Adrenal gland (tissue), 12 donors: ENCODE data around the gene CTNND2. TPM values are rescaled to one million over a fixed set of nuclear protein-coding genes. Genes with fewer than 3 reads are reported as not detected.

ENCODE experiments used
- DNase-seq, 7 donors: peaks; one replicate each; pipeline ENCODE4 v3.0.0-alpha.2; 2019 to 2020
- H3K27ac ChIP-seq, 5 donors: fragments of 200-600 bp; sonication (generic) in 4 of 5; 1 replicate in 3 of 5; 2 replicates in 2 of 5; pipeline versions ENCODE4 v1.5.1 to v1.8.0; 2016 to 2020; ENCODE audit warnings: mild to moderate bottlenecking in 1 of 5
- H3K27me3 ChIP-seq: fragments of 200-600 bp; 2 replicates; pipeline ENCODE4 v1.8.0; 2021
- H3K36me3 ChIP-seq, 2 donors: fragments of 200-600 bp; replicated peaks in 1 of 2; 1 replicate in 1 of 2; 2 replicates in 1 of 2; pipeline versions ENCODE4 v1.5.1 to v1.8.0; 2018 to 2022
- H3K4me1 ChIP-seq, 2 donors: fragments of 200-600 bp; replicated peaks in 1 of 2; 1 replicate in 1 of 2; 2 replicates in 1 of 2; pipeline versions ENCODE4 v1.5.1 to v1.8.0; 2018 to 2021
- H3K4me3 ChIP-seq, 4 donors: fragments of 200-600 bp; sonication (generic) in 3 of 4; one replicate each; pipeline ENCODE4 v1.5.1; 2016 to 2018
- H3K9me3 ChIP-seq, 3 donors: fragments of 200-600 bp; sonication (generic) in 1 of 3; replicated peaks in 1 of 3; 1 replicate in 2 of 3; 2 replicates in 1 of 3; pipeline versions ENCODE4 v1.5.1 to v1.8.0; 2016 to 2021
- POLR2A ChIP-seq, 2 donors: fragments of 450-650 bp; IDR thresholded peaks; one replicate each; pipeline ENCODE4 v1.6.1; 2017; ENCODE audit warnings: antibody characterized with exemption in 2 of 2, mild to moderate bottlenecking in 2 of 2, moderate library complexity in 1 of 2
- WGBS, 4 donors: extraction: QIAGEN DNeasy Blood & Tissue Kit in 2 of 4; methylation state at CpG; one replicate each; pipeline versions ENCODE4 v1.1.5 to v1.1.7; 2013 to 2017; 5-methylcytosine and 5-hydroxymethylcytosine counted together
- intact Hi-C, 2 donors: fragments of 100-400 bp; cut with DNase I; formaldehyde crosslinking; loops; one replicate each; pipeline versions ENCODE4 v1.14.1 to v1.15.0; 2022 to 2023
- polyA plus RNA-seq, 3 donors: library from polyadenylated mRNA; stranded (reverse); fragments of 200-250 nt in 2 of 3; fragments of 350-450 nt in 1 of 3; fragmentation: Illumina TruSeq in 1 of 3; extraction: RNeasy Lipid Tissue Mini Kit (QIAGEN cat#74804) in 1 of 3; gene quantifications; one replicate each; pipeline ENCODE4 v1.2.3, GENCODE V29; 2013 to 2014
- total RNA-seq, 9 donors: library from RNA; depleted of rRNA in 4 of 9; stranded (reverse); fragments of >200 nt in 4 of 9; fragments of 120-200 nt in 1 of 9; fragmentation: NEBNext Ultra II Directional in 1 of 9; extraction: Animal tissue kit (Norgen Biotek cat#: 25700) in 1 of 9; gene quantifications; one replicate each; pipeline versions ENCODE4 v1.1.0 to v1.2.4, GENCODE V29; 2013 to 2023
- TF ChIP-seq, protein P1 (sequence below), 6 experiments: fragments of 450-650 bp in 4 of 6; fragments of 200-600 bp in 2 of 6; sonication (generic) in 1 of 6; IDR thresholded peaks; 1 replicate in 5 of 6; 2 replicates in 1 of 6; pipeline versions ENCODE4 v1.5.1 to v1.8.0; 2016 to 2021; ENCODE audit warnings: antibody characterized with exemption in 6 of 6, mild to moderate bottlenecking in 2 of 6, moderate library complexity in 1 of 6
- donor health status: healthy with polysubstance abuse.
- donor health status: Bipolar disorder and iron deficiency.
- donor health status: DM: yes; HTN: yes; CAD: no.
- donor health status: DM: no; HTN: no; CAD: no.
- donor health status: DM: no; HTN: no; CAD: no.
- donor health status: DM: yes; HTN: yes; CAD: no.

The CTNND2 gene
- total and polyA plus RNA-seq, 12 donors = 0.34 to 4.2 (median 1.1) TPM; not detected in 1

DNA sequence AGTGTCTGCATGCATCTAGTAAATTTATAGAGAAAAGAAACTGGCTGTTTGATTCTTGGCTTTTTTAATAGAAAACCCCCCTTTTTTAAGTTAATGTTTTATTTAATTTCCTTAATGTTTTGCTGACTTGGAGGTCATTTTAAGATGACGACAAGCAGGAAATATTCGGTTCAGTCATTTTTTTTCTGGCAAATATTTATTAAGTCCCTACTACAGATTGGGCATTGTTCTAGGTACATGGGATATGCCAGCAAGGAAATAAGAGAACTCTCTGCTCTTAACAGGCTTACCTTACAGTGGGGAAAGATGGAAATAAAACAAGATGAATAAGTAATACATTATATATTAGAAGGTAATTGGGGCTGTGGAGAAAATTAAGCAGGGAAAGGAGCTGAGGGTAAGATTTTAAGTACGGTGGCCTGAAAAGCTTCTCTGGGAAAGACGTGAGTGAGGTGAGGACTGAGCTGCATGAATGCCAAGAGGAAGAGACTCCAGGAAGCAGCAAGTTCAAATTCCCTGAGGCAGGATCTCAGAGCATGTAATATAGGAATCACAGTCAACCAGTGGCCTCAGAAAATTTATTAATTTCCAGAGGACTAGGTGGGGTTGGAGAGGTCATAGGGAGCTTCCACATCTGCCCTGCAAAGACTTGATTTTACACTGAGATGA is 827.2 kb downstream of the CTNND2 start:
- H3K4me1 ChIP-seq = no peaks in the 10 kb centered on the region
- no peak overlapping the region for H3K4me3 ChIP-seq
- H3K27ac ChIP-seq = no peak overlapping the region
- no peaks in the 10 kb centered on the region for H3K36me3 ChIP-seq
- intact Hi-C loops = no loop called here
- H3K9me3 ChIP-seq = no peaks in the 10 kb centered on the region
- TF ChIP-seq POLR2A (IDR thresholded peaks at IDR 0.05) = no peak
- TF ChIP-seq, protein P1, sequence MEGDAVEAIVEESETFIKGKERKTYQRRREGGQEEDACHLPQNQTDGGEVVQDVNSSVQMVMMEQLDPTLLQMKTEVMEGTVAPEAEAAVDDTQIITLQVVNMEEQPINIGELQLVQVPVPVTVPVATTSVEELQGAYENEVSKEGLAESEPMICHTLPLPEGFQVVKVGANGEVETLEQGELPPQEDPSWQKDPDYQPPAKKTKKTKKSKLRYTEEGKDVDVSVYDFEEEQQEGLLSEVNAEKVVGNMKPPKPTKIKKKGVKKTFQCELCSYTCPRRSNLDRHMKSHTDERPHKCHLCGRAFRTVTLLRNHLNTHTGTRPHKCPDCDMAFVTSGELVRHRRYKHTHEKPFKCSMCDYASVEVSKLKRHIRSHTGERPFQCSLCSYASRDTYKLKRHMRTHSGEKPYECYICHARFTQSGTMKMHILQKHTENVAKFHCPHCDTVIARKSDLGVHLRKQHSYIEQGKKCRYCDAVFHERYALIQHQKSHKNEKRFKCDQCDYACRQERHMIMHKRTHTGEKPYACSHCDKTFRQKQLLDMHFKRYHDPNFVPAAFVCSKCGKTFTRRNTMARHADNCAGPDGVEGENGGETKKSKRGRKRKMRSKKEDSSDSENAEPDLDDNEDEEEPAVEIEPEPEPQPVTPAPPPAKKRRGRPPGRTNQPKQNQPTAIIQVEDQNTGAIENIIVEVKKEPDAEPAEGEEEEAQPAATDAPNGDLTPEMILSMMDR (IDR thresholded peaks at IDR 0.05) = no peak
- H3K27me3 ChIP-seq = no peaks in the 10 kb centered on the region
- DNase-seq = no peak
- whole genome bisulfite sequencing, 4 donors = 54 to 66% (median 63%) methylated on average over 4 of the region's 4 CpGs

DNA sequence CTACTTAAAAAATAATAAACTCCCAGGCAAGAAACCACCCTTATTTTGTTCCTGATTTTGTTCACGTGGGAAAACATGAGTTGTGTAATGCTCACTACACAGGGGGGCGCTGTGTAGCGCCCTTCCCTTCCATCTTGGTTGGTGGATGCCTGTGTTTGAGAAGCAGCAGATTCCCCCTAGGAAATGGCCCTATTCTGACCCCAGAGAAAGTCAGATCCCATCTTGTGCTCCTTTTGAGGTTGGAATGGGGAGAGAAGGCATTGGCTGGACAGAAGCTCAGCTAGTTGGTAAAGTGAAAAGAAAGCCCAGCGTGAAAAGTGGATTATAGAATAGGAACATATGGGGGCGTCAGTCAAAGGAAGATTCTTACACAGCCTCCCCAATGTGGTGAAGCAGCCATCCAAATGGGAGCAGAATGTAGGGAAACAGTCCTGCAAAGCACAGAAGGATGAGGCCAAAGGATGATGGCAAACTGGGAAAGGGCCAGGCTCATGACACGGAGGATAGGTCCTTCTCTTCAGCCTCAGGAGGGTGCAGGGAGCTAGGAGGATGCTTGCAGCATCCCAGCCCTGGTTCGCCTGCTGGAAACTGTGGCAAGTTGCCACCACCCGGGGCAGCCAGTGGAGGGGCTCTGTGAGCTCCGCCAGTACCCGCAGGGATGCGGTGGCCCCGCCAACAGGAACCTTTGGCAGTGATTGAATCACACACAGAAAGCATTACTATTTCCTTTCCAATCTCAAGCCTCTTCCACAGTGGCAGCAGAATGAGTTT is 829.0 kb downstream of the CTNND2 start:
- Histone ChIP-seq H3K4me3 (no peak overlapping the region), H3K27ac (no peak overlapping the region), H3K4me1 (no peaks in the 10 kb centered on the region), H3K36me3 (no peaks in the 10 kb centered on the region), H3K9me3 (no peaks in the 10 kb centered on the region), H3K27me3 (no peaks in the 10 kb centered on the region)
- intact Hi-C loops = no loop called here
- WGBS, 4 donors = 57 to 77% (median 63%) methylated on average over 11 to 12 of the region's 12 CpGs
- TF ChIP-seq, protein P1 (IDR thresholded peaks at IDR 0.05) = no peak
- TF ChIP-seq POLR2A (IDR thresholded peaks at IDR 0.05) = no peak
- no peak for DNase-seq

DNA sequence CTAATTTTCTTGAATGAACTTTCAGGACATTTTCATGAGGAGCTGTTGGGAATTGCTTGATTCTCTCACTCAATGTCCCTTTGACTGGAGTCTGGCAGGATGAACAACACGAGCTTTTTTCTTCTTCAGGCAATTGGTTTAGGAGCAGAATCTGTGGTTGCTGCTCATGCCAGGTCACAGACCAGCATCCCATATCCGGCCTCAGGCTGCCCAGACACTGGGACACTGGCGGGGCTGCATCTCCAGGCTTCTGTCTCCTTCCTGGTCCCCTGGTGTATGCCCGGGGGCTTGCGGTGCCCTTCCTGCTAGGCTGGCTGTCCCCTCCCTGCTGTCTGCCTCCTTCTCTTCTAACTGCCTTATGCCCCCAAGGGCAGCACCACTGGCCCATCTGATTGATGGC is 831.7 kb downstream of the CTNND2 start:
- H3K9me3 ChIP-seq = no peaks in the 10 kb centered on the region
- H3K27me3 ChIP-seq = no peaks in the 10 kb centered on the region
- intact Hi-C loops = no loop called here

DNA sequence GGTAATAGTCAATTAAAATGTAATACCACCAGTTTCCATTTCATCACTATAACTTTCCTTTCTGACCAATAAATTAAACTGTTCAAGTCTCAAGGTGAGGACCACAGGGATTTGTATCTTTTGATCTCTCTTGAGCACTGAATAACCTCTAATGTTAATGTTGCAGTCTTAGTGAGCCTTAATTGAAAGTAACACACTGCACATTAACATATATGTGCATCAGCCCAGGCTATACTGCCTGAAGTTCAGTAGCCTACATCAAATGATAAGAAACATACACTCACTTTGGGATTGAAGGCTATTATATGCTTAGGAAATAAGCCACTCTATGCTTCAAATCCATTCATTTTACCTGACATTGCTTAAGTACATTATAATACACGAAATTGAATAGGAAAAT is 832.2 kb downstream of the CTNND2 start:
- H3K9me3 ChIP-seq = no peaks in the 10 kb centered on the region
- no peaks in the 10 kb centered on the region for H3K4me1 ChIP-seq
- H3K4me3 ChIP-seq = no peak overlapping the region
- no peak for TF ChIP-seq POLR2A (IDR thresholded peaks at IDR 0.05)
- TF ChIP-seq, protein P1 (IDR thresholded peaks at IDR 0.05) = no peak
- H3K36me3 ChIP-seq = no peaks in the 10 kb centered on the region
- 53 to 63% (median 59%) methylated on average over 1 of the region's 1 CpG for WGBS, 4 donors
- no peak for DNase-seq
- no peaks in the 10 kb centered on the region for H3K27me3 ChIP-seq
- peak overlapping the region in 1 of 5 donors; percentile 5 for H3K27ac ChIP-seq
- intact Hi-C loops = no loop called here

More for the DNA sequence above, 831.7 kb downstream of the CTNND2 start:
- peak in 2 of 7 donors; percentile 21 to 70 for DNase-seq
- H3K36me3 ChIP-seq = no peaks in the 10 kb centered on the region
- no peak overlapping the region for H3K4me3 ChIP-seq
- H3K4me1 ChIP-seq = no peaks in the 10 kb centered on the region
- H3K27ac ChIP-seq = peak overlapping the region in 1 of 5 donors; percentile 5
- WGBS, 4 donors = 59 to 79% (median 67%) methylated on average over 5 of the region's 5 CpGs
- TF ChIP-seq, protein P1 (IDR thresholded peaks at IDR 0.05) = no peak
- TF ChIP-seq POLR2A (IDR thresholded peaks at IDR 0.05) = no peak
